ENCODE data around the gene CYP4F8. TPM values are rescaled to one million over a fixed set of nuclear protein-coding genes. Genes with fewer than 3 reads are reported as not detected.

CYP4F8 gene
- total and polyA plus RNA-seq, 2 of the 8 experiments (the other 6 are each of a cell fraction or from before 2014, with no cell fraction given): not detected

GRCh38 chr19:15622991-15623390 lies 8.0 kb downstream of the CYP4F8 start:
- no peaks in the 10 kb centered on the region for H4K20me1 ChIP-seq (replicated peaks in 1 of 2; ENCODE audit: control insufficient read depth in 1 of 2, insufficient read depth in 2 of 2, low read length in 2 of 2)
- H3K79me2 ChIP-seq (ENCODE audit: control insufficient read depth in 1 of 2, insufficient read depth in 2 of 2, low read length in 2 of 2): no peaks in the 10 kb centered on the region
- WGBS, 2 experiments (ENCODE audit: extremely low coverage in 1 of 2, insufficient coverage in 1 of 2, insufficient read length in 1 of 2, insufficient replicate concordance in 2 of 2, low coverage in 1 of 2, low lambda C conversion rate in 2 of 2, missing lambda C conversion rate in 1 of 2): 80% methylated on average over 11 of the region's 11 CpGs; no CpG with 5 or more reads in 1 of the 2 experiments
- no peak overlapping the region for H3K23ac ChIP-seq (ENCODE audit: insufficient read length)
- no peak overlapping the region for H4K5ac ChIP-seq (ENCODE audit: insufficient read length, low read depth, low read length)
- H3K4ac ChIP-seq (replicated peaks; ENCODE audit: insufficient read length, low read depth, low read length): no peak overlapping the region
- H3K79me1 ChIP-seq (ENCODE audit: low read depth, low read length): no peaks in the 10 kb centered on the region
- H3K9me3 ChIP-seq (ENCODE audit: insufficient read depth in 2 of 2, low read depth in 1 of 2, low read length in 1 of 2): peaks cover 65 to 71% of the 10 kb centered on the region in 2 experiments
- no peak overlapping the region for H3K9ac ChIP-seq (replicated peaks in 1 of 4; ENCODE audit: extremely low read depth in 1 of 4, low read depth in 3 of 4, low read length in 3 of 4)
- no peak overlapping the region for H3K56ac ChIP-seq (replicated peaks; ENCODE audit: insufficient read length, low read depth, low read length)
- ChIA-PET POLR2A (ENCODE audit: partially characterized antibody) (no interaction called here), CTCF (ENCODE audit: partially characterized antibody) (no interaction called here)
- no peaks in the 10 kb centered on the region for H3K4me1 ChIP-seq (replicated peaks in 1 of 4; ENCODE audit: control insufficient read depth in 3 of 4, insufficient read depth in 4 of 4, low read length in 3 of 4)
- DNase-seq (ENCODE audit: low read depth in 1 of 2, low spot score in 2 of 2) (no peak), FAIRE-seq (no peak)
- H3K36me3 ChIP-seq (ENCODE audit: control insufficient read depth in 2 of 4, insufficient read depth in 4 of 4, low read length in 3 of 4): no peaks in the 10 kb centered on the region
- no peak overlapping the region for H2BK15ac ChIP-seq (ENCODE audit: low read length)
- no peak overlapping the region for H3K18ac ChIP-seq (ENCODE audit: extremely low read depth, low read length)
- no peaks in the 10 kb centered on the region for H3K27me3 ChIP-seq (replicated peaks in 1 of 4; ENCODE audit: control insufficient read depth in 3 of 4, extremely low read depth in 1 of 4, insufficient read depth in 3 of 4, low read length in 3 of 4)
- H2BK120ac ChIP-seq (replicated peaks; ENCODE audit: low read depth, low read length): no peak overlapping the region
- no peak overlapping the region for H2BK12ac ChIP-seq (ENCODE audit: low read depth, low read length)
- no peak overlapping the region for H3K27ac ChIP-seq (ENCODE audit: low read depth, low read length)
- no peak overlapping the region for H2BK5ac ChIP-seq (ENCODE audit: low read depth, low read length)
- H3K4me3 ChIP-seq (ENCODE audit: extremely low read depth in 1 of 4, insufficient read depth in 2 of 4, low read depth in 3 of 4, low read length in 4 of 4): no peak overlapping the region
- H2AFZ ChIP-seq (ENCODE audit: low read length): no peak overlapping the region
- no peak overlapping the region for H4K91ac ChIP-seq (replicated peaks; ENCODE audit: insufficient read length, low read length)
- TF ChIP-seq HDAC2 (IDR thresholded peaks at IDR 0.05; ENCODE audit: borderline replicate concordance in 1 of 2, low read depth in 2 of 2, low read length in 2 of 2) (no peak), SAP30 (IDR thresholded peaks at IDR 0.05; ENCODE audit: insufficient read depth, insufficient replicate concordance, low read length) (no peak), TEAD4 (IDR thresholded peaks at IDR 0.05; ENCODE audit: low read depth, low read length) (no peak), RFX5 (IDR thresholded peaks at IDR 0.05; ENCODE audit: borderline replicate concordance, low read depth, low read length) (no peak), CHD2 (IDR thresholded peaks at IDR 0.05; ENCODE audit: low read length) (no peak), CREB1 (IDR thresholded peaks at IDR 0.05) (no peak), ATF3 (IDR thresholded peaks at IDR 0.05; ENCODE audit: insufficient read depth, low read depth, low read length) (no peak), CBX8 (IDR thresholded peaks at IDR 0.05; ENCODE audit: borderline replicate concordance, low read depth, low read length) (no peak)
- H3K4me2 ChIP-seq (ENCODE audit: insufficient read depth in 1 of 2, low read depth in 2 of 2, low read length in 2 of 2): no peak overlapping the region
- H2AK5ac ChIP-seq (ENCODE audit: low read depth, low read length): no peak overlapping the region
- no peak overlapping the region for H2BK20ac ChIP-seq (ENCODE audit: low read length)
- no peak overlapping the region for H4K8ac ChIP-seq (ENCODE audit: extremely low read depth, insufficient read depth, low read length)
- H3K14ac ChIP-seq (ENCODE audit: insufficient read length): no peak overlapping the region
- H3K23me2 ChIP-seq (ENCODE audit: low read depth, low read length): no peaks in the 10 kb centered on the region
